HG02610 (cell line): ENCODE results near the gene CAPN2.
A peak's percentile ranks its signal among the peaks of the same experiment; 100 is the strongest.

Experiments
- ATAC-seq: cut with Tn5 transposase; IDR thresholded peaks from one replicate; pipeline ENCODE4 v1.9.1; 2021; ENCODE audit warnings: mild to moderate bottlenecking, moderate library complexity; ENCODE audit not compliant: unreplicated experiment

CAPN2 gene

GRCh38 chr1:223702735-223703667 is 9.3 kb upstream of the CAPN2 start:
- no peak for ATAC-seq

GRCh38 chr1:223703668-223704013 is 8.7 kb upstream of the CAPN2 start:
- ATAC-seq: no peak

- ATAC-seq: no peak
Measured at GRCh38 chr1:223704921-223705878, 7.1 kb upstream of the CAPN2 start.

GRCh38 chr1:223706077-223706973 is 6.0 kb upstream of the CAPN2 start:
- ATAC-seq: no peak

GRCh38 chr1:223707256-223708000 is 4.9 kb upstream of the CAPN2 start:
- no peak for ATAC-seq

GRCh38 chr1:223708001-223708359 is 4.4 kb upstream of the CAPN2 start:
- ATAC-seq: no peak

- ATAC-seq: no peak
Measured at GRCh38 chr1:223708651-223709268, 3.6 kb upstream of the CAPN2 start.

- ATAC-seq: no peak
Measured at GRCh38 chr1:223709598-223709997, 2.7 kb upstream of the CAPN2 start.

- no peak for ATAC-seq
Measured at GRCh38 chr1:223710179-223711133, 1.9 kb upstream of the CAPN2 start.

GRCh38 chr1:223711173-223711572 is 1.2 kb upstream of the CAPN2 start:
- no peak for ATAC-seq

GRCh38 chr1:223711747-223712193 is 569 bp upstream of the CAPN2 start:
- ATAC-seq: no peak

- peak; percentile 28 for ATAC-seq
Measured at GRCh38 chr1:223712850-223713474, 623 bp downstream of the CAPN2 start.

GRCh38 chr1:223713546-223714420 is 1.4 kb downstream of the CAPN2 start:
- ATAC-seq: no peak

- ATAC-seq: no peak
Measured at GRCh38 chr1:223714421-223714724, 2.0 kb downstream of the CAPN2 start.

- no peak for ATAC-seq
Measured at GRCh38 chr1:223714849-223715603, 2.7 kb downstream of the CAPN2 start.

GRCh38 chr1:223715604-223716172 is 3.3 kb downstream of the CAPN2 start:
- ATAC-seq: no peak
